Right atrium auricular region (tissue), 2 donors: ENCODE results near the gene SLC28A2. TPM values are rescaled to one million over a fixed set of nuclear protein-coding genes. Genes with fewer than 3 reads are reported as not detected.
A peak's percentile ranks its signal among the peaks of the same experiment; 100 is the strongest.

ENCODE experiments used
- DNase-seq: peaks from one replicate; pipeline ENCODE4 v3.0.0-alpha.2; 2019; ENCODE audit warnings: low spot score
- H3K27ac ChIP-seq, 2 donors: fragments of 200-600 bp; sonication (generic); 1 replicate in 1 of 2; 2 replicates in 1 of 2; pipeline ENCODE4 v1.5.1; 2016 to 2019
- H3K27me3 ChIP-seq, 2 donors: fragments of 200-600 bp; sonication (generic); one replicate each; pipeline versions ENCODE4 v1.5.1 to v1.6.0; 2017 to 2019
- H3K36me3 ChIP-seq: fragments of 200-600 bp; sonication (generic); one replicate; pipeline ENCODE4 v1.5.1; 2016
- H3K4me1 ChIP-seq, 2 donors: fragments of 200-600 bp; sonication (generic); one replicate each; pipeline versions ENCODE4 v1.5.1 to v1.6.0; 2017 to 2019
- H3K4me3 ChIP-seq, 2 donors: fragments of 200-600 bp; sonication (generic); 1 replicate in 1 of 2; 2 replicates in 1 of 2; pipeline ENCODE4 v1.5.1; 2017 to 2019; ENCODE audit warnings: mild to moderate bottlenecking in 1 of 2, moderate library complexity in 1 of 2
- H3K9me3 ChIP-seq, 2 donors: fragments of 200-600 bp; sonication (generic); one replicate each; pipeline ENCODE4 v1.5.1; 2019
- total RNA-seq, 2 donors: library from RNA; depleted of rRNA; stranded (reverse); fragments of >200 nt; gene quantifications; one replicate each; pipeline ENCODE4 v1.1.0, GENCODE V29; 2016
- TF ChIP-seq, protein P1 (sequence below), 2 donors: fragments of 200-600 bp; sonication (generic); IDR thresholded peaks; one replicate each; pipeline ENCODE4 v1.5.1; 2019; ENCODE audit warnings: antibody characterized with exemption in 2 of 2

SLC28A2 gene, protein sequence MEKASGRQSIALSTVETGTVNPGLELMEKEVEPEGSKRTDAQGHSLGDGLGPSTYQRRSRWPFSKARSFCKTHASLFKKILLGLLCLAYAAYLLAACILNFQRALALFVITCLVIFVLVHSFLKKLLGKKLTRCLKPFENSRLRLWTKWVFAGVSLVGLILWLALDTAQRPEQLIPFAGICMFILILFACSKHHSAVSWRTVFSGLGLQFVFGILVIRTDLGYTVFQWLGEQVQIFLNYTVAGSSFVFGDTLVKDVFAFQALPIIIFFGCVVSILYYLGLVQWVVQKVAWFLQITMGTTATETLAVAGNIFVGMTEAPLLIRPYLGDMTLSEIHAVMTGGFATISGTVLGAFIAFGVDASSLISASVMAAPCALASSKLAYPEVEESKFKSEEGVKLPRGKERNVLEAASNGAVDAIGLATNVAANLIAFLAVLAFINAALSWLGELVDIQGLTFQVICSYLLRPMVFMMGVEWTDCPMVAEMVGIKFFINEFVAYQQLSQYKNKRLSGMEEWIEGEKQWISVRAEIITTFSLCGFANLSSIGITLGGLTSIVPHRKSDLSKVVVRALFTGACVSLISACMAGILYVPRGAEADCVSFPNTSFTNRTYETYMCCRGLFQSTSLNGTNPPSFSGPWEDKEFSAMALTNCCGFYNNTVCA
- not detected for total RNA-seq

DNA sequence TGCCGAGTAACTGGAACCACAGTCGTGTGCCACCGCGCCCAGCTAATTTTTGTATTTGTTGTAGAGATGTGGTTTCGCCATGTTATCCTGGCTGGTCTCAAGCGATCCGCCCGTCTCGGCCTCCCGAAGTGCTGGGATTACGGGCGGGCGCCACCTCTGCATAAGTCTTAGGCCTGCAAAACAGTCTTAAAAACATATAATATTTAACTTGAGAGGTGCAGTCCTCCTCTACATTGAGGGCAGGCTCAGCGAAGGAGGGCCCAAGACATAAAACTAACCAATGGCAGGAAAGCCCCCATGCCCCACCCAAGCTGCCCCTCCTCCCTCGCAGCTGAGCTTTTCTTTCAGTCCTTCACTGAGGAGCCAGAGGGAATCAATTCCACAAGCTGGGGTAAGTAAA lies at the start of gene SLC28A2:
SLC28A2 (plus strand) TSS at position 347 of the 400 bp plus-strand sequence. CDS start 982 bp downstream, outside the sequence.
- Histone ChIP-seq H3K36me3 (no peaks in the 10 kb centered on the region), H3K9me3 (no peaks in the 10 kb centered on the region), H3K4me1 (no peaks in the 10 kb centered on the region), H3K27ac (no peak within 1 kb of the TSS), H3K4me3 (no peak within 1 kb of the TSS), H3K27me3 (no peaks in the 10 kb centered on the region)
- DNase-seq, result no peak
- TF ChIP-seq, protein P1, sequence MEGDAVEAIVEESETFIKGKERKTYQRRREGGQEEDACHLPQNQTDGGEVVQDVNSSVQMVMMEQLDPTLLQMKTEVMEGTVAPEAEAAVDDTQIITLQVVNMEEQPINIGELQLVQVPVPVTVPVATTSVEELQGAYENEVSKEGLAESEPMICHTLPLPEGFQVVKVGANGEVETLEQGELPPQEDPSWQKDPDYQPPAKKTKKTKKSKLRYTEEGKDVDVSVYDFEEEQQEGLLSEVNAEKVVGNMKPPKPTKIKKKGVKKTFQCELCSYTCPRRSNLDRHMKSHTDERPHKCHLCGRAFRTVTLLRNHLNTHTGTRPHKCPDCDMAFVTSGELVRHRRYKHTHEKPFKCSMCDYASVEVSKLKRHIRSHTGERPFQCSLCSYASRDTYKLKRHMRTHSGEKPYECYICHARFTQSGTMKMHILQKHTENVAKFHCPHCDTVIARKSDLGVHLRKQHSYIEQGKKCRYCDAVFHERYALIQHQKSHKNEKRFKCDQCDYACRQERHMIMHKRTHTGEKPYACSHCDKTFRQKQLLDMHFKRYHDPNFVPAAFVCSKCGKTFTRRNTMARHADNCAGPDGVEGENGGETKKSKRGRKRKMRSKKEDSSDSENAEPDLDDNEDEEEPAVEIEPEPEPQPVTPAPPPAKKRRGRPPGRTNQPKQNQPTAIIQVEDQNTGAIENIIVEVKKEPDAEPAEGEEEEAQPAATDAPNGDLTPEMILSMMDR (IDR thresholded peaks at IDR 0.05), result no peak

DNA sequence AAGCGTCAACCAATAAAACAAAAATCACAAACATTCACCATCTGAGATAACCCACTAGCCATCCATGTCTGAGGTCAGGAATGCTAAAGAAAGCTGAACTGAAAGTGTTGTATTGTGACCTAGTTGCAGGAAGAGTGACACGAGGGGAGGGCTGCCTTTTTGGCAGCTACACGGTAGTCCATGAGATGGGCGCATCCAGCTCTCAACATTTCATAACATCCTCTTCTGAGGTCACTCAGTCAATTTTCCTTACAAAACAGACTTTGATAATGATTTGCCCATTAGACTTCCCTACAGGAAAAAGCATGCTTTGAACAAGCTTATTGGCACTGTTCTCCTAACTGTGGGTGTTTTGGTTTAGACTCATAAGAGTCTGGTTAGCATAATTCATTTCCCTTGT lies 48.9 kb upstream of the SLC28A2 start:
- Histone ChIP-seq H3K4me1 (peaks cover 0 to 2% of the 10 kb centered on the region in 2 donors), H3K9me3 (no peaks in the 10 kb centered on the region), H3K27me3 (no peaks in the 10 kb centered on the region), H3K36me3 (no peaks in the 10 kb centered on the region), H3K27ac (peak overlapping the region in 1 of 2 donors; percentile 56), H3K4me3 (no peak overlapping the region)
- peak; percentile 79 for DNase-seq
- TF ChIP-seq, protein P1 (IDR thresholded peaks at IDR 0.05), result no peak

DNA sequence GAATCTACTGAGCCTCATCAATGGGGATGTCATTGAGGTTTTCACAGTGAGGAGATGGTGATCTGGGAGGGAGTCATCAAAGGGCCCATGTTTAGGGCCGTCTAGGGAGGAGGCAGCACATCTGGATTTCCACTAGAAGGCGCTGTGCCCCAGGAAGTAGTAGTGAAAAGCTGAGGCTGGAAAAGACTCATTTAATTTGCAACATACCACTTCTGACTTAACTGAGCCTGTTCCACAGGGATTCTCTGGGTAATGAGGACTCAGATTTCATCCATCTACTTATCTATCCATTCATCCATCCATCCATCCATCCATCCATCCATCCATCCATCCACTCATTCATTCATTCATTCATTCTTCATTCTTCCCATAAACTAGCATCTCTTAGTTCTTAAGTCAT lies 46.8 kb upstream of the SLC28A2 start:
- H3K27me3 ChIP-seq, result no peaks in the 10 kb centered on the region
- TF ChIP-seq, protein P1 (IDR thresholded peaks at IDR 0.05), result peak; percentile 66 to 80
- no peaks in the 10 kb centered on the region for H3K36me3 ChIP-seq
- H3K27ac ChIP-seq, result no peak overlapping the region
- DNase-seq, result no peak
- no peaks in the 10 kb centered on the region for H3K9me3 ChIP-seq
- H3K4me1 ChIP-seq, result peaks cover 0 to 2% of the 10 kb centered on the region in 2 donors
- no peak overlapping the region for H3K4me3 ChIP-seq

DNA sequence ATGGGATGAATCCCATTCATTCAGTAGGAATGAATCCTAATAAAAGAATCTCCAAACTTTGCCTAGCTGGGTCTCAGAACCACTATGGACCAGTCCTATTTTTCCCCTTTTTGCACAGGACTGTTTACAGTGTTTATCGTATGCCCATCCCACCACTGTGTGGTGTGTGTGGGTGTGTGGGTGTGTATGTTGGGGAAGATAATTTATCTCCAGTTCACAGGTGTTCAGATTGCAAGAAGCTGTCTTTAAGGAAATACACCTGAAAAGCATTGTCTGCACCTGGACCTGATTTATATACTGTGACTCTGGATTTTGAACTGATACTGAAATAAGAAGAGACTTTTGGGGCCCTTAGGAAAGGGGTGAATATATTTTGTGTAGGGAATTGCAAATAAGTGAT lies 39.5 kb upstream of the SLC28A2 start:
- no peaks in the 10 kb centered on the region for H3K9me3 ChIP-seq
- no peaks in the 10 kb centered on the region for H3K4me1 ChIP-seq
- no peak overlapping the region for H3K27ac ChIP-seq
- H3K36me3 ChIP-seq, result no peaks in the 10 kb centered on the region
- H3K27me3 ChIP-seq, result no peaks in the 10 kb centered on the region
- no peak for DNase-seq
- TF ChIP-seq, protein P1 (IDR thresholded peaks at IDR 0.05), result no peak
- H3K4me3 ChIP-seq, result no peak overlapping the region

DNA sequence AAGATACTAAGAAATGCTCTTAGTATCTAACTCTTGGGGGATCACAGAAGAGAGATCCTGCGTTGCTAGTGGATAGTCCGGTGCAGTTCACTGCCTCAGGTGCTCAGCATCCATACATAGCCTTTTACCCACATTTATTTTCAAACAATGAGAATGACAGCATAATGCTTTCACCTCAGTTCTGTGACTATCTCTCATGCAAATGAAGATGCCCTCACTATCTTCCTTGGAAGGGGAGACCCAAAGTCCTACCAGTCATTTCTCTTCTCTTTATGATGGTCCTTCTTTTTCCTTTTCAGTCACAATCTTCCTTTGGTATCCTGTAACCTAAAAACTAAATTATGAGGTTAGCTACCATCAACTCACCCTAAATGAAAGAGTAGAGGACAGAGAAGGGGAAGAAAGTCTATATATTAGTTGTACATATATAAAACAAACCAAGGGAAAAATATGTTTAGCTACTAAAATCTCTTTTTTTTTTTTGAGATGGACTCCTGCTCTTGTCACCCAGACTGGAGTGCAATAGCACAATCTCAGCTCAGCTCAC lies 30.9 kb upstream of the SLC28A2 start:
- H3K9me3 ChIP-seq, result no peaks in the 10 kb centered on the region
- DNase-seq, result no peak
- no peak overlapping the region for H3K4me3 ChIP-seq
- TF ChIP-seq, protein P1 (IDR thresholded peaks at IDR 0.05), result no peak
- no peak overlapping the region for H3K27ac ChIP-seq
- H3K27me3 ChIP-seq, result no peaks in the 10 kb centered on the region
- H3K36me3 ChIP-seq, result no peaks in the 10 kb centered on the region
- no peaks in the 10 kb centered on the region for H3K4me1 ChIP-seq
